ES-I3 (cell line): ENCODE measurements around the gene RNASE11.
"Not testable (repeated sequence)": the region's sequence is repeated elsewhere in the genome, so short reads cannot be mapped to it uniquely, and the experiment has no call there.

ENCODE experiments used
- H3K36me3 ChIP-seq: 2 replicates; pipeline ENCODE4 v1.6.1; 2013; ENCODE audit warnings: mild to moderate bottlenecking, low read length, control low read depth, moderate library complexity; ENCODE audit not compliant: insufficient read depth
- H3K4me1 ChIP-seq: 2 replicates; pipeline ENCODE4 v1.6.1; 2013; ENCODE audit warnings: mild to moderate bottlenecking, control low read depth, low read length; ENCODE audit not compliant: insufficient read depth
- H3K9ac ChIP-seq: 2 replicates; pipeline ENCODE4 v1.6.1; 2013; ENCODE audit warnings: low read depth, mild to moderate bottlenecking, low read length, moderate library complexity
- H3K9me3 ChIP-seq: 2 replicates; pipeline ENCODE4 v1.6.1; 2013; ENCODE audit warnings: mild to moderate bottlenecking, low read length, moderate library complexity; ENCODE audit not compliant: control insufficient read depth, insufficient read depth

The RNASE11 gene

GRCh38 chr14:20620798-20621478 is 33.1 kb upstream of the RNASE11 start:
- no peaks in the 10 kb centered on the region for H3K4me1 ChIP-seq
- no peaks in the 10 kb centered on the region for H3K36me3 ChIP-seq
- H3K9ac ChIP-seq: no peak overlapping the region
- H3K9me3 ChIP-seq: no peaks in the 10 kb centered on the region

- H3K9ac ChIP-seq, H3K4me1 ChIP-seq: not testable (repeated sequence)
Measured at GRCh38 chr14:20619688-20620087, 31.9 kb upstream of the RNASE11 start.

GRCh38 chr14:20618271-20618749 is 30.5 kb upstream of the RNASE11 start:
- H3K9ac ChIP-seq: no peak overlapping the region
- no peaks in the 10 kb centered on the region for H3K36me3 ChIP-seq
- H3K9me3 ChIP-seq: no peaks in the 10 kb centered on the region
- H3K4me1 ChIP-seq: 0 out of 2 replicates have a peak, but pooled peaks cover 5% of the 10 kb centered on the region

More at GRCh38 chr14:20619688-20620087, 31.9 kb upstream of the RNASE11 start:
- H3K36me3 ChIP-seq, H3K9me3 ChIP-seq: not testable (repeated sequence)

DNA sequence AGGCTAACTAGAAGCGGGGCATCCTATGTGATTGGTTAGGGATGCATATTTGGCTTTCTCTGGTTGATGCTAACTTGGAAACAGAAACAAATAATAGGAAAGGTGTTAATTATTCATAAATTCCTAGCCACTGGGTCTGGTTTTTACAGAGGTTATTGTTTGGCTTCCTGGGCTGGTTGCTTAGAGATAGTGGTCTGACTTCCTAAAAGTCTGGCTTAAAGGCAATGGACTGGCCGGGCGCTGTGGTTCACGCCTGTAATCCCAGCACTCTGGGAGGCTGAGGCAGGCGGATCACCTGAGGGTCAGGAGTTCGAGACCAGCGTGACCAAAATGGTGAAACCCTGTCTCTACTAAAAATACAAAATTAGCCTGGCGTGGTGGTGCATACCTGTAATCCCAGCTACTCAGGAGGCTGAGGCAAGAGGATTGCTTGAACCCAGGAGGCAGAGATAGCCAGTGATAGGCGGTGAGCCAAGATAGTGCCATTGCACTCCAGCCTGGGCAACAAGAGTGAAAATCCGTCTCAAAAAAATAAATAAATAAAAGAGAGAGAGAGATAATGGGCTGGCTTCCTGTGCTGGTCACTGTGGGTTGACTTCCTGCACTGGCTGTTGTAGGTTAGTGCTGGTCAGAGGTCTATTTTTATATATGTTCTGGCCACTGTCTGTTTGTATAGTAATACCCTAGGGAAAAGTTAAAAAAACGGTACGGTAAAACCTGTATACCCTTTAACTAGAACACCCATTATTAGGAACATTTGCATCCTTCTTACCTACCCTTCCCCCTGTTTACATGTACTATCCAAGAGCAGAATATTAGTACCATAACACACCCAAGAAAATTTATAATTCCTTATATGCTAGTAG is 29.6 kb upstream of the RNASE11 start:
- Histone ChIP-seq H3K9ac (no peak overlapping the region), H3K9me3 (no peaks in the 10 kb centered on the region), H3K36me3 (no peaks in the 10 kb centered on the region), H3K4me1 (0 out of 2 replicates have a peak, but pooled peaks cover 5% of the 10 kb centered on the region)

- Histone ChIP-seq H3K36me3 (no peaks in the 10 kb centered on the region), H3K9me3 (no peaks in the 10 kb centered on the region), H3K4me1 (0 out of 2 replicates have a peak, but pooled peaks cover 5% of the 10 kb centered on the region), H3K9ac (no peak overlapping the region)
Measured at GRCh38 chr14:20615996-20616395, 28.2 kb upstream of the RNASE11 start.

DNA sequence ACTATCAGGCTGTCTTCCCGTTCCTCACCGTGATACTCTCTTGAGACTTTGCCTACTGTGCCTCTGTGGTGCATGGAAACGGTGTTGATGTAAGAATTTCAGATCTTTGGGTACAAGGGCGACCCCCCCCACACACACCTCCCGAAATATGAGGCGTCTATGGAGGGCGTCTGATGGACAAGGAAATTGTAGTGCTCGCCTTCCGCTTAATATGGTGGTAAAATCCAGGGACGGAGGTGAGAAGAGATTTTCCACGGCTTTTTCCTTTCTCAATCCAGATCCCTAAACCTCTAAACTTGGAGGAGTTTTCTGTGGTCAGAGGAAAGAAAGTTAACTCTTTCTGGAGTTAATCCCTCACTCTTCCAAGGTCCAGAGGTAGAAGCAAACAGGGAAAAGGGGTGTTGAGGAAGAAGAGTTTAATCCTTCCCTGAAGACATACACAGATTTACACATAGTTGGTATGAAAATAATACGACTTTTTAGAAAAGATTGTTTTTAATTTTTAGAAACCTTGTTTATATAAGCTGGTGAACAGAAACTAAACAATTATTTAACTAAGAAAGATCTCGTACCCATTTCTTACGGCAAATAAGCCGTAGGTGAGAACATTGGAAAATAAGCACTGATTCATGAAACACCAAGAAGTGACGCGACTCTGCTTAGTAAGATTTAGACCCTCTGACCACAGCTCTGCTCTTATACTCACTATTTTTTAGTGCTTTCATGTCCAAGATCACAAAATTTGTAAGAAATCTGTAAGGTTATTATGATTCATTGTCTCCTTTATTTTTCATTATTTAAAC is 26.4 kb upstream of the RNASE11 start:
- no peaks in the 10 kb centered on the region for H3K36me3 ChIP-seq
- H3K4me1 ChIP-seq: 0 out of 2 replicates have a peak, but pooled peaks cover 5% of the 10 kb centered on the region
- H3K9ac ChIP-seq: peak overlapping the region; percentile 92
- H3K9me3 ChIP-seq: no peaks in the 10 kb centered on the region

- no peaks in the 10 kb centered on the region for H3K9me3 ChIP-seq
- peak overlapping the region; percentile 92 for H3K9ac ChIP-seq
- 0 out of 2 replicates have a peak, but pooled peaks cover 5% of the 10 kb centered on the region for H3K4me1 ChIP-seq
- H3K36me3 ChIP-seq: no peaks in the 10 kb centered on the region
Measured at GRCh38 chr14:20613094-20614037, 25.6 kb upstream of the RNASE11 start.

DNA sequence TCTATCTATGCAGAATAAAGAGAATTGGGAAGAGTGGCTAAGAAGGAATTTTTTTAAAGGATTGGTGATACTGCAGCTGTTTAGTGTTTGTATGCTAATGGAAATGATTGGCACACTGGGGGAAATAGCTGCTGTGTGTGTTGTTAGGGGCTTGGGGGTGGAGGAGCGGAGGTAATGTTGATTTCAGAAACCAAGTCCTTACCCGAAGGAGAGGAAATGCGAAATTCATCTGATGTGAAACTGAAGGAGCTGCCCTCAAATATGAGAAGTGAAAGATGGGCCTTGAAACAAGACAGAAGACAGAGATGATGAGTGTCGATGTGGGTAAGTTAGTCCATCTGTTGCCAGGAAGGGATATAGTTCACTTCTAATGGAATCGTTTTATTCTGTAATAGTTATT is 24.6 kb upstream of the RNASE11 start:
- Histone ChIP-seq H3K4me1 (peaks cover 9% of the 10 kb centered on the region; the same call in 1 of the 2 replicates), H3K9ac (no peak overlapping the region), H3K36me3 (no peaks in the 10 kb centered on the region), H3K9me3 (no peaks in the 10 kb centered on the region)

DNA sequence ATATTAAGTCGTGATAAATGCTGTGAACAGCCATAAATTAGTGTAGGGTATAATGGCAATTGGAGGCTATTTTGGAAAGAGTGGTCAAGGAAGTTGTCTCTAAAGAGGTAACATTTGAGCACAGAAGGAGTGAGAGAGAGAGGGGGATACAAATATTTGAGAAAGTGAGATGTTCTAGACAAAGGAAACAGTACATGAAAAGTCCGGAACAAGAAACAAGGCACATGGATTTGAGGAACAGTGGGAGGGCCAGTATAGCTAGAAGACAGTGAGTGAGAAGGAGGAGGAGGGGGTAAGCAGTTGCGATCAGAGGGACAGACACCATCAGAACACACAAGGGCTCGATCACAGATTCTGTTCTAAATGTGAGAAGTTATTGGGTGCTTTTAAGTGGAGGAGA is 23.5 kb upstream of the RNASE11 start:
- peaks cover 9% of the 10 kb centered on the region; the same call in 1 of the 2 replicates for H3K4me1 ChIP-seq
- H3K9me3 ChIP-seq: no peaks in the 10 kb centered on the region
- H3K9ac ChIP-seq: no peak overlapping the region
- no peaks in the 10 kb centered on the region for H3K36me3 ChIP-seq

GRCh38 chr14:20610002-20610765 is 22.4 kb upstream of the RNASE11 start:
- Histone ChIP-seq H3K9ac (peak overlapping the region; percentile 91), H3K4me1 (peaks cover 9% of the 10 kb centered on the region; the same call in 1 of the 2 replicates)

DNA sequence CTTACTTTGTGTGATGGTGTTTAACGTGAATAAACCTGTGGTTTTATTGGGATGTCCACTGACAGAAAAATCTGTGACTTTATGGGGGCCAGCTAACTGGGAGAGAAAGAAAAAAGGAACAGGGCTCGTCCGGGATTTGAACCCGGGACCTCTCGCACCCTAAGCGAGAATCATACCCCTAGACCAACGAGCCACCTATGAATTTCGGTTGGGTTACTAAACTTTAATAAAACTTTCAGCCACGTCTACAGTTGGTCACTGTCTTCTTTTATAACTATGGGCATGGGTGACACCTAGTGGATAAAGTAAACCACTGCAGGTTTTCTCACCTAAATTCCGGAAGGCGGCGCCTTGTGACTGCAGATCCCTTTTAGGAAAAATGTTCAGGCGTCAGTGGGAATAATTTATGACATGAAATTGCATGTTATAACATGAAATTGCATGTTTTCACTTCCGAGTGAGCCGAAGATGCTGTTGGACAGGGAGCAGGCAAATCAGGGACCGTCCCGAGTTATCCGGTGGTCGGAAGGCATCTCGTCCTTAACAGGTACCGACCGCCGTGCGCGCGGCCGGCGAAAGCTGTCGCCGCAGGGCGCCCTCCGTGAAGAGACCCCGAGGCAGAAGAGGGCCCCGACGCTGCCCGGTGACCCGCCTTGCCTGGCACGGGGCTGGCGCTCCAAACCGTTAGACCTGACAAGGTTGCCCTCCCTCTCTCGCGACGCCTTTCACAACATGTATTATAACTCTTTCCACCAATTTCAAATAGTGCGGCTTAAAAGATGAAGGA is 21.6 kb upstream of the RNASE11 start:
- Histone ChIP-seq H3K4me1 (peaks cover 3% of the 10 kb centered on the region; the same call in 1 of the 2 replicates), H3K36me3 (no peaks in the 10 kb centered on the region), H3K9me3 (no peaks in the 10 kb centered on the region), H3K9ac (peak overlapping the region; percentile 91)

More at GRCh38 chr14:20610002-20610765, 22.4 kb upstream of the RNASE11 start:
- Histone ChIP-seq H3K9me3 (no peaks in the 10 kb centered on the region), H3K36me3 (no peaks in the 10 kb centered on the region)
